CD4-positive, alpha-beta T cell treated with Interleukin-15 for 4 hours (primary cell): ENCODE measurements around the gene HECW1.
"Not testable (repeated sequence)": the region's sequence is repeated elsewhere in the genome, so short reads cannot be mapped to it uniquely, and the experiment has no call there.

ENCODE experiments used
- DNase-seq: peaks from one replicate; pipeline ENCODE4 v3.0.0-alpha.2; 2020; ENCODE audit warnings: low spot score

The HECW1 gene

DNA sequence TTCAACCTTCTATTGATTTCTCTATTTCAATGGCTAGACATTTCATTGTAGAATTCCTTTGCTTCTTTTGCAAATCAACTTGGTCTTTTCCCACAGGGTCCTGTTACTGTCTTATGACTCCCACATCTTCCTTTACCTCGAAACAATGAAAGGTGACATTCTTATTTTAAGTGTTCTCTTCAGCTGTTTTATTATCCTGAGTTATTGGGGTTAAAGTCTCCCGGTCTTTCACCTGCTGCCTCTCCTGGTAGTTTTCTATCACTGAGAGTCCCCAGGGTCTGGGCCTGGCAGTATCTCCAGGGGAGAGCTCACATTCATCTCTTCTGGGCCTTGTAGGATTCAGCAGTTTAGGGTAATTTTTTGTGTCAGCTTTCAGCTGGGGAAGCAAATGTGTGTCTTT, 95.8 kb downstream of the HECW1 start:
- DNase-seq, result no peak

GRCh38 chr7:43210539-43210938, 98.1 kb downstream of the HECW1 start:
- DNase-seq, result not testable (repeated sequence)

GRCh38 chr7:43211286-43211685, 98.8 kb downstream of the HECW1 start:
- no peak for DNase-seq

DNA sequence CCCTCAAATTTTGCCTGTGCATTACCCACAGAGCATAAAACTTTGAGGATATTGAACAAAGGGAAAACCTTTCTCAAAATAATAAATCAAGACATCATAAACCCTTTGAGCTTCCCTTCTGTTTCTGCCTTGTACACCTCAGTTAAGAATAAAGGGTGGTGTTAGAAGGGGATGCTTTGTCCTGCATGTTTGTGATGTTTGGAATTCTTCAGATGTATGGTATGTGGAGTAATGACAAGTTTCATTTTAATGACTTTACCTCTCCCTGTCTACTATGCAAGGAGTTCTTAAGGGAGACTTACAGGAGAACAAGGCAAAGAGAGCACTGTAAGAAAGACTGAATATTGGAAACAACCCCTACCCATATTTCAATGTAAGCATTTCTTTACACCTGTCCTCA, 99.2 kb downstream of the HECW1 start:
- no peak for DNase-seq

DNA sequence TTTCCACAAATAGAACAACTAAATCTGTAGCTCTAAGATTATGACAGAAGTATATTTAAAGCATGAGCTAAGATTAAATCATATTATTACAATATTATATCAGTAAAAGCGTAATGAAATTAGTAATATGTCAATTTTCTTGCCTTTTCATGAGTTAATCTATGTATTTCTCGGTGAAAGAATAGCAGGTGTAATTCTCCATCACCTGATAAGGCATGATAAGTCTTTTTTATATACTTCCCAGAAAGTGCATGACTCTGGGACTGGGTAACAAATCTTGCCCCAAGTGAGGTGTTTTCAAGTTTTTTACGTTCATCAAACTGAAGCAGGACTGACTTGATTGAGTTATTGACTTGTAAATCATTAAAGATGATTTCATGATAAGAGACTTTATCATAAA, 100.5 kb downstream of the HECW1 start:
- no peak for DNase-seq

DNA sequence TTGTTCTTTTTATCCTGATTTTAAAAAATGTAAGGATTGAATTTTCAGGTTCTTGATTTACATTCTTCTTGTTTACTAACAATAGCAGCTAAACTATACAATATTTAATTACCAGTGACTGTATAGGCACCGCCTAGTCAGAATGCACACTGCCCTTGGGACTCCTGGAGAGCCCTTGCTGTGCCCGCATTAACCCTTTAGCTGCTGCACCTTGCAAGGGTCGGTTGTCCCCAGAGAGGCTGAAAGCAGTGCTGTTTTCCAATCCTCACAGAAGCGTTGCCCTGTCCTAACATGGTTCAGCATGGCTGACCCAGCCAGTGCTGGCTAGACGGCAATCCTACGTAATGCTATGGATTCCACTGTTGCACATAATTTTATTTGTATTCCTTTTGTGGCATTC, 102.6 kb downstream of the HECW1 start:
- DNase-seq, result no peak

GRCh38 chr7:43217055-43217454, 104.6 kb downstream of the HECW1 start:
- DNase-seq, result no peak

DNA sequence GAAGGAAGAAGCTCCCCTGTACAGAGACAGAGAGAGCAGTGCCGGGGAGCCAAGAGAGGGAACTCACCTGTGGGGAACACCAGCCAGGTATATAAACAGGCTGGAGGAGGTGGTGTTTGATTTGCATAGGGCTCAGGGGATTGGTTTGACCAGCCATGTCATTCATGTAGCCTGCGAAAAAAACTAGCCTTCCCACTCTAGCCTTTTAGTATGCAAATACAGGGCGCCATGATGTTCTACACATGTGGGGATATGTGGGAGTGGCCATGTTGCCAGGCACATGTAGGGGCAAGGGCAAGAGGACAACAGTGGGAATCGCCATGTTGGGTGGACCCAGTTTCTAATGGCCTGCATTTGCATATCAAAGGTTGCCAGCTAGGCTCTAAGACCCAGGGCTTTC, 106.5 kb downstream of the HECW1 start:
- not testable (repeated sequence) for DNase-seq

DNA sequence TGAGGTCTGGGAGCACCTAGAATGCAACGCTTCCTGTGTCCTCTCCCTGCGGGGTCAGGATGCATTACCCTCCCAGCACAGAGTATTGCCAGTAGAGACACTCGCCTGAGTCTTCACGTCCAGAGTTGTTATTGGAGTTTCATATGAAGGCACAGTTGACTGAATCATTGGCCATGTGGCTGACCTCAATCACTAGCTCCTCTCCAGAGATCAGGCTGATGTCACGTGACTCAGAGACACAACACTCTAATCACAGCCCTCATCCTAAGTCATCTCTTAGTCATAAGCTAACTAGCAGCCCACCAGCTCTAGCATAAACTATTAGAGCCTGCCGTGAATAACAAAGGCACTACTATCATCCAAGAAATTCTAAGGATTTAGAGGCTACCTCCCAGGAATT, 107.8 kb downstream of the HECW1 start:
- no peak for DNase-seq

- no peak for DNase-seq
Measured at GRCh38 chr7:43220742-43221141, 108.3 kb downstream of the HECW1 start.

- DNase-seq, result no peak
Measured at GRCh38 chr7:43229801-43230200, 117.4 kb downstream of the HECW1 start.

DNA sequence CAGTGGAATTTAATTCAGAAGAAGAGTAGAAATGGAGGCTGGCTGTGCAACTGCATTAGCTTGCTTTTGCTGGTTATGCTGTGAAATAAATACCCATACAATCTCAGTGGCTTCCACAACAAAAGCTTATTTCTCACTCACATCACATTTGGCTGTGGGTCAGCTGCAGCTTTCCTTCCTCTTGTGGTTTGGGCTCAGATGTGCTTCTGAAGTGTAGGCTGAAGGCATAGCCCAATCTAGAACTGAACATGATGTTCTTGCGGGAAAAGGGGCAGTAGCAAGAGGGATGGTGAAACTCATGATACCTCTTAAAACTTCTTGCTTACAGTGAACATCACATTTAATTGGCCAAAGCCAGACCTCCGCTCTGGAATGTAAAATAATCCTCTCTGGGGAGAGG, 119.9 kb downstream of the HECW1 start:
- no peak for DNase-seq

GRCh38 chr7:43234073-43234472, 121.6 kb downstream of the HECW1 start:
- no peak for DNase-seq

GRCh38 chr7:43234968-43235367, 122.5 kb downstream of the HECW1 start:
- DNase-seq, result no peak

GRCh38 chr7:43240565-43240964, 128.1 kb downstream of the HECW1 start:
- no peak for DNase-seq

DNA sequence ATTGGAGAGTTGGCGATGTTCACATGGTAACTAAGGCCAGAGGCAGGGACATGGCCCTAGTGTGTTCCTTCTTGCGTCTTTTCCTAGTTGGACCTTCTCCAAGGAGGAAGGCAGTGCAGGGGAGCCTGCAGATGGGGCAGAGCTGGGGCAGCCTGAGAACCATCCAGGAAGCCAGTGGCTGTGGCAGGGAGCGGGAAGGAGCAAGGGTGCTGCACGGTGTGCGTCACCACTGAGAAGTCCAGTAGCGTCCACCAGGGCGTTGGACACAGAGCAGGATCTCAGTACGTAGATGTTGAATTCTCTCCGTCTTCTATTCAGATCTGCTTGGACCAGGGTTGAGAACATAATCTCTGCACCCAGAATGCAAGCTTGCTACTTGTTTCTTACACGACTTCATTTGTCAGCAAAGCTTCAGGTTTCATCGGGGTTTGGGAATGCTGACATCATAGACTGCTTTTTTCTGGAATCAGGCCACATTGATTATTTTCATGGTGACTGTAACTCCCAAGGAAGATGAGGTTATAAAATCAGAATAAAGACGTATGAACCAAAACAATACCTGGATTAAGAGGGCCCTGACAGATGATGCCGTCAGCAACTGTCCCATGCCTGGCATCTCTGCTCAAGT, 130.3 kb downstream of the HECW1 start:
- DNase-seq, result no peak

DNA sequence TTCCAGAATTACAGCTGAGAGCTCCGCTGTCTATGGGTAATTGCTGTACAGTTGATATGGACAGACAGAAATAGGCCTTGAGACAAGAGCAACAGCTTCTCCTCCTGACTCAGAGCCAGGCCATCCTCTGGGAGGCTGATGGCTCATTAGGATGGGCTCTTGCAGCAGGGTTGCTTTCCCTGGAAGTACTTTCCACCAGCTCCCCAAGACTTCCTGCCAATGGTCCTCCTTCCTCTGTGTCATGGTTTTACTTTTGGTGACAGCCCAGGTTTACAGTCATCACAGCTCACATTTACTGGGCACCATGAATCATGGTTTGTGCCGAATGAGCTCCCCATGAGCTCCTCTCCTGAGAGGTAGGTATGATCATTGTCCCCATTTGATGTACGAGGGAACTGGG, 131.8 kb downstream of the HECW1 start:
- DNase-seq, result no peak

- no peak for DNase-seq
Measured at GRCh38 chr7:43244784-43245183, 132.3 kb downstream of the HECW1 start.

GRCh38 chr7:43247757-43248156, 135.3 kb downstream of the HECW1 start:
- no peak for DNase-seq

DNA sequence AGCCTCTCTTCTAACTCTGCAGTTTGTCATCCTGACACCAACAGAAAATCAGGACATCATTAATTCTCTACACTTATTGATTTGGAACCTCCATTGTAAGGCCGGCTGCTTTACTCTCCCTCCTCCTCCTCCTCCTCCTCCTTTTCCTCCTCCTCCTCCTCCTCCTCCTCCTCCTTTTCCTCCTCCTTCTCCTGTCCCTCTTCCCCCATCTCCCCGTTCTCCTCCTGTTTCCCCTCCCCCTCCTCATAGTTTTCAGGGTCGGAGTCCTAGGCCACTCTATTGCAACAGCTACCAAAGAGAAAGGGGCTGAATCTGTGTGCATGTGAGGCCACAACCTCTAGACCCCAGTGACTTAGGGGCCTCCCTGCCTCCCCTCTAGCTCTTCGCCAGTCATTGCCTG, 136.1 kb downstream of the HECW1 start:
- no peak for DNase-seq

DNA sequence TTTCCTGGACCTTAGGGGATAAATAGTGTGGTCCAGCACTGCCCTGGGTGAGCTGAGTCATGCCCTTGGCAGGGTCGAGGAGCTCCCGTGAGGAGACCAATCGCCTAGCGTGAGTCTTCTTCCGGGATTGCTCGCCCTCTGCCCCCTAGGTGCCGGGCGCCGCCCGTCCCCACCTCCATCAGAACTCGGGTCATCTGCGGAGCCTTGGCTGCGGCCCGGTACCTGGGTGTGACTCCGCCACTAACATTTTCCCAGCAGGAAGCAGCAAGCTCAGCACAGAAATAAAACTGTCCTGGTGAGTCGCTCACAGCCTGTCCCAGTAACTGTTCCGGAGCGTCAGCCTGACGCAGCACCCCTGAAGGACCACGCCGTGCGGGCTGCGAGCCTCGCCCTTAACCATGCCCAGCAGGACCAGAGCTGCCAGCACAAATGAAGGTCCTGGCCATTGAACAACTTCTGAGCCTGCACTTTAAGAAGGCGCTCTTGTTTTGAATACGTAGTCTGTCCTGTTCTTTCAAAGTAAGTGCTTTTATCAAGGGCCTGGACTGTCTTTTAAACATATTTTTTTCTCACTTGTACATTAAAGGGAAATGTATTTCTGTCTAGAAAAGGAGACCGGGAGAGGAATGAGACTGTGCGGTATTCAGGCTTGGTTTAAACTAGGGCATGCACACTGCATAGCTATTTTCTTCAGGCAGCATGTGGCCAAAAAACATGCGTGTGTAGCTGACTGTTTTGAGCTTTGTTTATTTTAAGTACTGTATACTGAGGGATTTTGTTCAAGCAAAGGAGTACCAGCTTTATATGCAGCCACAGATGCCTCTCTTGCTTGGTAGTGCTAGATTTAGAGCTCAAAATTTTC, 136.7 kb downstream of the HECW1 start:
- DNase-seq, result no peak

DNA sequence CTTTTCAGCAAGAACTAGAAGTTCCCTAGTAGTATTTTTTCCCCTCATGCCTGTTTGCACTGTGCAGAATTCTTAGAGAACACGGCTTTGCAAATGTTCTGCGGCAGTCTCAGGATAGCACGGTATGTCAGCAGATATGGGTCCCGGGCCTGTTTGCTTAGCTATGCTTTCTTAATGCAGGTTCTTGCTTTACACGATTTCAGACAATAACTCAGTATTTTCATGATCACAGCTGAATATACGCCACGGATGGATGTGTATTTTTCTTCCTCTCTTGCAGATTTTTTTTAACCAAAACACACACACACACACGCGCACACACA, 137.3 kb downstream of the HECW1 start:
- DNase-seq, result no peak

GRCh38 chr7:43260980-43261878, 148.8 kb downstream of the HECW1 start:
- peak; percentile 62 for DNase-seq
